Lower lobe of right lung (tissue), 2 donors: Measurements from ENCODE around the gene DCX. TPM values are rescaled to one million over a fixed set of nuclear protein-coding genes. Genes with fewer than 3 reads are reported as not detected.

ENCODE experiments used
- ATAC-seq, 2 donors: fragments of 200-7000 bp; cut with Tn5 transposase; one replicate each; pipeline ENCODE4 v1.9.1; 2020 to 2022; ENCODE audit warnings: mild to moderate bottlenecking in 2 of 2, moderate library complexity in 2 of 2
- DNase-seq: peaks from one replicate; pipeline ENCODE4 v3.0.0-alpha.2; 2020
- H3K27ac ChIP-seq: fragments of 200-600 bp; one replicate; pipeline ENCODE4 v1.8.0; 2022
- H3K27me3 ChIP-seq: fragments of 200-600 bp; one replicate; pipeline ENCODE4 v1.8.0; 2022; ENCODE audit warnings: low read depth
- H3K36me3 ChIP-seq: fragments of 200-600 bp; one replicate; pipeline ENCODE4 v1.8.0; 2022; ENCODE audit warnings: mild to moderate bottlenecking
- H3K4me1 ChIP-seq: fragments of 200-600 bp; one replicate; pipeline ENCODE4 v1.8.0; 2022
- H3K4me3 ChIP-seq: fragments of 200-600 bp; one replicate; pipeline ENCODE4 v1.8.0; 2022; ENCODE audit warnings: mild to moderate bottlenecking
- H3K9me3 ChIP-seq: fragments of 200-600 bp; one replicate; pipeline ENCODE4 v1.8.0; 2022
- CTCF ChIP-seq: fragments of 200-600 bp; IDR thresholded peaks from one replicate; pipeline ENCODE4 v1.8.0; 2022; ENCODE audit warnings: antibody characterized with exemption, mild to moderate bottlenecking
- intact Hi-C: fragments of 100-400 bp; cut with DNase I; formaldehyde crosslinking; loops from one replicate; pipeline ENCODE4 v1.11.0; 2022
- total RNA-seq: library from RNA; stranded (reverse); fragmentation: NEBNext Ultra II Directional; extraction: Animal tissue kit (Norgen Biotek cat#: 25700); gene quantifications from one replicate; pipeline ENCODE4 v1.2.1, GENCODE V29; 2021
- donor health status: DM: no; HTN: yes; CAD: no; lungs with severe emphysema.

DCX gene
- total RNA-seq, 1 donor from 2014 or later, result not detected

- intact Hi-C loops, result no loop called here
Observed at GRCh38 chrX:111407948-111408347, 4.0 kb downstream of the DCX start.

GRCh38 chrX:111402344-111402743, 9.6 kb downstream of the DCX start:
- no peak for TF ChIP-seq CTCF
- Histone ChIP-seq H3K4me1 (no peaks in the 10 kb centered on the region), H3K9me3 (no peaks in the 10 kb centered on the region), H3K36me3 (no peaks in the 10 kb centered on the region), H3K27me3 (no peaks in the 10 kb centered on the region), H3K4me3 (no peak overlapping the region), H3K27ac (no peak overlapping the region)
- ATAC-seq, result no peak
- no peak for DNase-seq
- intact Hi-C loops, result no loop called here

More at GRCh38 chrX:111407948-111408347, 4.0 kb downstream of the DCX start:
- no peak overlapping the region for H3K27ac ChIP-seq
- H3K4me3 ChIP-seq, result no peak overlapping the region
- TF ChIP-seq CTCF, result no peak
- no peaks in the 10 kb centered on the region for H3K36me3 ChIP-seq
- H3K27me3 ChIP-seq, result no peaks in the 10 kb centered on the region
- ATAC-seq (no peak), DNase-seq (no peak)
- no peaks in the 10 kb centered on the region for H3K4me1 ChIP-seq
- no peaks in the 10 kb centered on the region for H3K9me3 ChIP-seq

- H3K9me3 ChIP-seq, result no peaks in the 10 kb centered on the region
- intact Hi-C loops, result no loop called here
- no peak overlapping the region for H3K27ac ChIP-seq
- no peaks in the 10 kb centered on the region for H3K27me3 ChIP-seq
- no peaks in the 10 kb centered on the region for H3K36me3 ChIP-seq
- no peak for DNase-seq
- H3K4me1 ChIP-seq, result no peaks in the 10 kb centered on the region
- TF ChIP-seq CTCF, result no peak
- no peak for ATAC-seq
- no peak overlapping the region for H3K4me3 ChIP-seq
Observed at GRCh38 chrX:111395149-111395548, 16.8 kb downstream of the DCX start.

- H3K36me3 ChIP-seq, result no peaks in the 10 kb centered on the region
- no peak for DNase-seq
- TF ChIP-seq CTCF, result no peak
Observed at GRCh38 chrX:111394569-111394968, 17.4 kb downstream of the DCX start.

GRCh38 chrX:111387470-111388070, 24.4 kb downstream of the DCX start:
- ATAC-seq, result no peak
- H3K27me3 ChIP-seq, result no peaks in the 10 kb centered on the region
- no peaks in the 10 kb centered on the region for H3K4me1 ChIP-seq
- H3K9me3 ChIP-seq, result no peaks in the 10 kb centered on the region
- no peak for TF ChIP-seq CTCF
- no peak overlapping the region for H3K4me3 ChIP-seq
- H3K27ac ChIP-seq, result no peak overlapping the region
- H3K36me3 ChIP-seq, result no peaks in the 10 kb centered on the region
- DNase-seq, result no peak
- intact Hi-C loops, result no loop called here

More at GRCh38 chrX:111394569-111394968, 17.4 kb downstream of the DCX start:
- Histone ChIP-seq H3K27me3 (no peaks in the 10 kb centered on the region), H3K4me1 (no peaks in the 10 kb centered on the region), H3K27ac (no peak overlapping the region), H3K9me3 (no peaks in the 10 kb centered on the region), H3K4me3 (no peak overlapping the region)
- intact Hi-C loops, result no loop called here
- ATAC-seq, result no peak
